Lung microvascular endothelial cell (primary cell): ENCODE measurements around the gene RBM23. TPM values are rescaled to one million over a fixed set of nuclear protein-coding genes. Genes with fewer than 3 reads are reported as not detected.

Experiments
- DNase-seq, 2 donors: peaks; one replicate each; pipeline versions ENCODE4 v3.0.0 to v3.0.0-alpha.2; 2010; ENCODE audit warnings: low read depth in 2 of 2
- total RNA-seq: library from RNA; depleted of rRNA; stranded (reverse); fragments of >200 nt; gene quantifications from 2 replicates; pipeline ENCODE4 v1.2.1, GENCODE V29; 2014

RBM23 gene
- total RNA-seq, 1 donor from 2014 or later, result 37.7 TPM

GRCh38 chr14:22844221-22845102 lies 74.5 kb downstream of the RBM23 start:
- DNase-seq, result no peak

Other genes with a start within 250 kb of the RBM23 start
- 39.1 and 51.4 TPM in 2 replicates for gene OXA1L, start 152.5 kb downstream of the RBM23 start, total RNA-seq
- 5.0 and 6.7 TPM in 2 replicates for gene SLC7A7, start 103.7 kb downstream of the RBM23 start, total RNA-seq
- gene MRPL52, start 89.3 kb downstream of the RBM23 start, total RNA-seq, result 43.7 and 46.9 TPM in 2 replicates
- 43.3 and 80.2 TPM in 2 replicates for gene MMP14, start 82.6 kb downstream of the RBM23 start, total RNA-seq
- gene LRP10, start 47.4 kb downstream of the RBM23 start, total RNA-seq, result 37.3 and 44.0 TPM in 2 replicates
- under 0.01 TPM in 1 of 2 replicates, not detected in the other for gene REM2, start 35.9 kb downstream of the RBM23 start, total RNA-seq
- gene PRMT5, start 10.2 kb upstream of the RBM23 start, total RNA-seq, result 35.3 and 41.9 TPM in 2 replicates
- 6.3 and 28.5 TPM in 2 replicates for gene HAUS4, start 37.9 kb upstream of the RBM23 start, total RNA-seq
- gene AJUBA, start 63.4 kb upstream of the RBM23 start, total RNA-seq, result 36.0 and 70.2 TPM in 2 replicates
- 2.4 and 3.9 TPM in 2 replicates for gene C14orf93, start 91.0 kb upstream of the RBM23 start, total RNA-seq
- gene PSMB5, start 115.8 kb upstream of the RBM23 start, total RNA-seq, result 183 and 219 TPM in 2 replicates
- not detected in 2 replicates for gene PSMB11, start 123.1 kb upstream of the RBM23 start, total RNA-seq
- gene CDH24, start 138.4 kb upstream of the RBM23 start, total RNA-seq, result 0.60 and 2.0 TPM in 2 replicates
- gene ACIN1, start 176.0 kb upstream of the RBM23 start, total RNA-seq, result 32.7 and 48.6 TPM in 2 replicates
- 41.2 and 45.0 TPM in 2 replicates for gene C14orf119, start 176.4 kb upstream of the RBM23 start, total RNA-seq
- gene CIROP, start 185.8 kb upstream of the RBM23 start, total RNA-seq, result not detected in 2 replicates
- gene CEBPE, start 200.1 kb upstream of the RBM23 start, total RNA-seq, result not detected in 2 replicates